ENCODE data around the gene ATF7IP.
"Not testable (repeated sequence)": the region's sequence is repeated elsewhere in the genome, so short reads cannot be mapped to it uniquely, and the experiment has no call there.

The ATF7IP gene

GRCh38 chr12:14384783-14385638 lies 19.5 kb downstream of the ATF7IP start:
- DNase-seq, result peak; percentile 53 to 82 (median 81)

- DNase-seq, result no peak
These were observed 21.9 kb downstream of the ATF7IP start for GRCh38 chr12:14387219-14387871.

GRCh38 chr12:14390449-14390848 lies 25.0 kb downstream of the ATF7IP start:
- DNase-seq, result no peak

- no peak for DNase-seq
These were observed 25.5 kb downstream of the ATF7IP start for GRCh38 chr12:14390870-14391530.

- DNase-seq, result no peak
These were observed 28.3 kb downstream of the ATF7IP start for GRCh38 chr12:14393751-14394150.

GRCh38 chr12:14394317-14395073 lies 29.0 kb downstream of the ATF7IP start:
- DNase-seq, result peak in 2 of 3 experiments; percentile 32 to 33

GRCh38 chr12:14395074-14395778 lies 29.7 kb downstream of the ATF7IP start:
- DNase-seq, result no peak

- no peak for DNase-seq
These were observed 30.6 kb downstream of the ATF7IP start for GRCh38 chr12:14396071-14396470.

- no peak for DNase-seq
These were observed 34.4 kb downstream of the ATF7IP start for GRCh38 chr12:14399871-14400270.

- no peak for DNase-seq
These were observed 35.1 kb downstream of the ATF7IP start for GRCh38 chr12:14400599-14400998.

- not testable (repeated sequence) for DNase-seq
These were observed 35.8 kb downstream of the ATF7IP start for GRCh38 chr12:14401267-14401666.

GRCh38 chr12:14402697-14403096 lies 37.2 kb downstream of the ATF7IP start:
- peak in 1 of 3 experiments; percentile 14 for DNase-seq

- no peak for DNase-seq
These were observed 37.8 kb downstream of the ATF7IP start for GRCh38 chr12:14403293-14403692.

- peak; percentile 84 to 97 (median 93) for DNase-seq
These were observed 38.3 kb downstream of the ATF7IP start for GRCh38 chr12:14403711-14404196.

GRCh38 chr12:14405407-14405806 lies 39.9 kb downstream of the ATF7IP start:
- DNase-seq, result not testable (repeated sequence)

GRCh38 chr12:14408208-14408607 lies 42.7 kb downstream of the ATF7IP start:
- peak in 1 of 3 experiments; percentile 5 for DNase-seq

GRCh38 chr12:14410177-14410576 lies 44.7 kb downstream of the ATF7IP start:
- no peak for DNase-seq

GRCh38 chr12:14410841-14411569 lies 45.5 kb downstream of the ATF7IP start:
- no peak for DNase-seq

GRCh38 chr12:14416658-14417057 lies 51.2 kb downstream of the ATF7IP start:
- DNase-seq, result peak in 2 of 3 experiments; percentile 7 to 43

- peak in 1 of 3 experiments; percentile 54 for DNase-seq
These were observed 52.2 kb downstream of the ATF7IP start for GRCh38 chr12:14417715-14418114.

- peak in 1 of 3 experiments; percentile 8 for DNase-seq
These were observed 53.0 kb downstream of the ATF7IP start for GRCh38 chr12:14418451-14418890.
